Fibroblast of mammary gland (primary cell): Measurements from ENCODE around the gene KRTAP10-8.

Experiments used
- DNase-seq: peaks from one replicate; pipeline ENCODE4 v3.0.0-alpha.2; 2010; ENCODE audit warnings: low read depth
- H3K4me3 ChIP-seq: 2 replicates; pipeline ENCODE4 v1.5.1; 2011; ENCODE audit warnings: low read depth, mild to moderate bottlenecking, low read length, moderate library complexity; ENCODE audit not compliant: control insufficient read depth
- TF ChIP-seq, protein P1 (sequence below): conservative IDR thresholded peaks from 2 replicates; pipeline ENCODE4 v1.5.1; 2011; ENCODE audit warnings: low read depth, low read length, inconsistent platforms; ENCODE audit not compliant: control insufficient read depth, insufficient read depth

KRTAP10-8 gene

DNA sequence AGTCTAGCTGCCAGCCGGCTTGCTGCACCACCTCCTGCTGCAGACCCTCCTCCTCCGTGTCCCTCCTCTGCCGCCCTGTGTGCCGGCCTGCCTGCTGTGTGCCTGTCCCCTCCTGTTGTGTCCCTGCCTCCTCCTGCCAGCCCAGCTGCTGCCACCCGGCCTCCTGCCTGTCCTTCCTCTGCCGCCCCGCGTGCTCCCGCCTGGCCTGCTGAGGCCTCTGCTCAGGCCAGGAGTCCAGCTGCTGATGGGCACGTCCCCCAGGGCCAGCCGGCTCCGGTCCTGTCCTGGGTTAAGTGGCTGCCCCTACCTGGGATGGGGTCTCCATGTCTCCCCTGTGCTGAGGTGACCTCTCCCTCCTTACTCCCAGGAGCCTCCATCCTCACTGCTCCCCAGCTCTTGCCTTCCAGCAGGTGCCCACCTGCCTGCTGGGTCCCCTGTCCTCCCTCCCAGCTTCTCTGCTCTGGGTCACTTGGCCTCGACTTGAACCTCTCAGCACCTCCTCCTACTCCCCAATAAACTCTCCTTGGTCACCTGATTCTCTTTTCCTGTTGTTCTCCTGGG, 870 bp downstream of the KRTAP10-8 start:
- TF ChIP-seq, protein P1, sequence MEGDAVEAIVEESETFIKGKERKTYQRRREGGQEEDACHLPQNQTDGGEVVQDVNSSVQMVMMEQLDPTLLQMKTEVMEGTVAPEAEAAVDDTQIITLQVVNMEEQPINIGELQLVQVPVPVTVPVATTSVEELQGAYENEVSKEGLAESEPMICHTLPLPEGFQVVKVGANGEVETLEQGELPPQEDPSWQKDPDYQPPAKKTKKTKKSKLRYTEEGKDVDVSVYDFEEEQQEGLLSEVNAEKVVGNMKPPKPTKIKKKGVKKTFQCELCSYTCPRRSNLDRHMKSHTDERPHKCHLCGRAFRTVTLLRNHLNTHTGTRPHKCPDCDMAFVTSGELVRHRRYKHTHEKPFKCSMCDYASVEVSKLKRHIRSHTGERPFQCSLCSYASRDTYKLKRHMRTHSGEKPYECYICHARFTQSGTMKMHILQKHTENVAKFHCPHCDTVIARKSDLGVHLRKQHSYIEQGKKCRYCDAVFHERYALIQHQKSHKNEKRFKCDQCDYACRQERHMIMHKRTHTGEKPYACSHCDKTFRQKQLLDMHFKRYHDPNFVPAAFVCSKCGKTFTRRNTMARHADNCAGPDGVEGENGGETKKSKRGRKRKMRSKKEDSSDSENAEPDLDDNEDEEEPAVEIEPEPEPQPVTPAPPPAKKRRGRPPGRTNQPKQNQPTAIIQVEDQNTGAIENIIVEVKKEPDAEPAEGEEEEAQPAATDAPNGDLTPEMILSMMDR, result no peak
- no peak for DNase-seq
- H3K4me3 ChIP-seq, result no peak overlapping the region

DNA sequence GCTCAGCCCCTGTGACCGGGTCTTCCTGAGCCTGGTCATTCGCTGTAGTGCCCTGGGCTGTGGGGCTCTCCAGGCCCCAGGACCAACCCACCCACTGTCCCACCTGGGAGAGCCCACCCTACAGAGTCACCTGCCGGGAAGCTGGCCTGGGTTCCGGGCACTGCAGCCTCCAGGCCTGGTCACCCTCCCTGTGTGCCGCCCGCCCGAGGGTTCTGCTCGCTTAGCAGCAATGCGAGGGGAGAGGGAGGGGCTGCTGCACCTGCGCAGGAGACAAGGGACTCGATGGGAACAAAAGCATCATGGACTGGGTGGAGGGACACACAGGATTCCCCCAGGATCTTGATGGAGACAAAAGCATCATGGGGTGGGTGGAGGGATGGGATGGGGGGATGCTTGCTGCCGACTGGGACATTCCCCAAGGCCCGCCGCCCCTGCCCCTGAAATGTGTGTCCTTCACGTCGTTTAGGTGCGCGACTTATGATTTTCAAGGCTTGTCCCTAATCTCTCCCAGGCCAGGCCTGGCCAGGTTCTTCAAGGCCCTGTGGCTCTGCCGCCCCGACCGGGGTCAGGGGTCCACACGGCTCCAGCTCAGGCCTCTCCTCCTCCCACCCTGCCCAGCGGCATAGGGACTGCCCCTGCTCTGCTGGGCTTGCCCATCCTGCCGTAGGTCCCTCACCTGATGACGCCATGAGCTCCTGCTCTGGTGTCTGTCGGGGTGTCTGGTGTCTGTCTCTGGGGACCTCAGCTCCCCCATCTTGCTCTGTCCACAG, 1.7 kb downstream of the KRTAP10-8 start:
- DNase-seq, result no peak
- TF ChIP-seq, protein P1, result no peak
- no peak overlapping the region for H3K4me3 ChIP-seq

DNA sequence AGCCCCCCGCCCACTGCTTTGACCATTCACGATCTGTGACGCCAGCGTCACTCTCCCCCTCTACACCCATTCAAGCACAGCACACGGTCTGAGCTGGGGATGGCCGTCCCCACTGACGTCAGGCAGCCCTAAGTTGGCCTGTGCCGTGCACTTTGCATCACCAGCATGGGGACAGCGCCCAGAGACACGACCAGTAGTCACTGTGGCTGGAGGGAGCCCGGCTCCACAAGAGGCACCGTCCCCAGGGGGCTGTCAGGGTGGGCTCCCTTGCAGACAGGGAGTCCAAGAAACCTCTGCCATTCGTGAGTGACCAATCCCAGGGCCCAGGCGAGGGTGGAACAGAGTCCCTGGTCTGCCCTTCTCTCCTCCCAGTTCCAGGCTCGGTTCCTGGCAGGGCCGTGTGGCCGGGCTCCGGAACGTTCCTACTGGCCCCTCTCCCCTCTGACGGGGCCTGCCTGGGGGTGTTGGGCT, 2.3 kb downstream of the KRTAP10-8 start:
- TF ChIP-seq, protein P1, result no peak
- no peak overlapping the region for H3K4me3 ChIP-seq
- no peak for DNase-seq

DNA sequence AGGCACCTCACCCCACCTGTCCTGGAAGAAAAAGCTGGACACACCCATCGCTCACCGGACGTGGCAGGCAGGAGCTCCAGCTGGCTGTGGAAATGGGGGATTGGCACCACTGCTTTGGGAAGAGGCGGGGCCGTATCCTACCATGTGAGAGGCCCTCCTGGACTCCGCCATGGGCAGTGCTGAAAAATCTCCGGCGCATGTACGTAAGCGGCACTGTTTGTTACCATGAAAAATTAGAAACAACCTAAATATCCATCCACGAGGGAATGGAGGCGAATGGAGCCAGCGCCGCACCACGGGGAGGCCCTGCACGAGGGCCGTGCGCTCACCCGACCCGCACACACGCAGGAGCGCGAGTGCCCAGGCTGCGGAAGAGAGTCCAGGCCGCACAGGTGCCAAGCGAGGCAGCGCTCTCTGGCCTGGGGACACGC, 3.1 kb downstream of the KRTAP10-8 start:
- H3K4me3 ChIP-seq, result no peak overlapping the region
- TF ChIP-seq, protein P1, result no peak
- no peak for DNase-seq

DNA sequence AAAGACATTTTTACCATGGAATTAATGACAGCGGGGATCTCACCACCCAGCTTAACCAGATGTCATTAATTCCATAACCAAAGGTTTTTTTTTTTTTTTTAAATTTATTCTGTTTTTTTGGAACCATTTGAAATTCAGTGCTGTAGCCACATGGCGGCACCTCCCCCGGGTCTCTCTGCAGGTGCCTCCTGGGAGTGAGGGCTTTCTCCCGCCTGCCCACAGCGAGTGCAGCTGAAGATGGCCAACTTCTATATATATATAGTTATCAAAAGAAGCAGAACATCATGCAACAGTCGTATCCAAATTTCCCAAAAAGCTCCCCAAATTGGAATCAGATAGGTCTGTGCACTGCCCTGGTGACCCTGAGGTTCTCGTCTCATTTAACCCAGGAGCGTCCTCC, 3.6 kb downstream of the KRTAP10-8 start:
- DNase-seq, result no peak
- H3K4me3 ChIP-seq, result no peak overlapping the region
- TF ChIP-seq, protein P1, result no peak

DNA sequence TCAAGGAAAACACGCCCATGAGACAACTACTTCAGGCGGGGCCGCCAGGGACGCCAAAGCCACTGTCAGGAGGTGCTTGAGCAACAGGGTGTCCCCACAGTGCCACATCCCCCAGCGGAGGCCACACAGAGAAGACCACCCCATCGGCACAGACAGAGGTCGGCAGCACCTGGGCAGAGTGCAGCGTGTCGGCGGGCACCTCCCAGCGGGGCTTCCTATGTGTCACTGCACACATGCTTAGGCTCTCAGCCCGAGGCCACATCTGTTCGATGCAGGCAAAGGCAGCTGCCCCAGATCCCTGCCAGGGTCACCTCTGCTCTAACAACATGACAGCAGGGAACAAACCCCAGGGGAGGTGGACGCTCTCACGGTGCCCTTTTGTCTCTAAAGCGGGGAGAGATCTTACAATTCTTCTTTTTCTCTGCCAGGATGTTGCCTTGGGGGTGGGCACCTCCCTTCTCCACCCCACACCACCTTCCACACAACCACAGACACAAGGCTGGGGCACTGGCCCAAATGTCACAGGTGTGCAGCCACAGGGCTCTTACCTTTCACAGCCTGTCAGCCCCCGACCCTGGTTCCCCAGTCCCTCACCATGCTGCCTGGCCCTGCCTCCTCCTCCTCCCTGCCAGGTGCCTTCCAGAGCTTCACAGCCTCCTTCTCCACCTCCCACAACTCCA, 4.2 kb downstream of the KRTAP10-8 start:
- TF ChIP-seq, protein P1, result no peak
- no peak for DNase-seq
- H3K4me3 ChIP-seq, result no peak overlapping the region
